OCI-LY1 (cell line): ENCODE data around the gene COL26A1.

ENCODE experiments used
- EZH2 ChIP-seq: fragments of 200-600 bp; sonication (generic), shearing (Covaris generic); IDR thresholded peaks from 2 replicates; pipeline ENCODE4 v1.8.0; 2017; ENCODE audit warnings: borderline replicate concordance, mixed run types, mild to moderate bottlenecking, antibody characterized with exemption, low read length, moderate library complexity, mixed read lengths
- TF ChIP-seq, protein P1 (sequence below): fragments of 200-600 bp; sonication (generic), shearing (Covaris generic); IDR thresholded peaks from 2 replicates; pipeline ENCODE4 v1.5.1; 2017; ENCODE audit warnings: mild to moderate bottlenecking, antibody characterized with exemption, low read length, moderate library complexity, mixed read lengths

DNA sequence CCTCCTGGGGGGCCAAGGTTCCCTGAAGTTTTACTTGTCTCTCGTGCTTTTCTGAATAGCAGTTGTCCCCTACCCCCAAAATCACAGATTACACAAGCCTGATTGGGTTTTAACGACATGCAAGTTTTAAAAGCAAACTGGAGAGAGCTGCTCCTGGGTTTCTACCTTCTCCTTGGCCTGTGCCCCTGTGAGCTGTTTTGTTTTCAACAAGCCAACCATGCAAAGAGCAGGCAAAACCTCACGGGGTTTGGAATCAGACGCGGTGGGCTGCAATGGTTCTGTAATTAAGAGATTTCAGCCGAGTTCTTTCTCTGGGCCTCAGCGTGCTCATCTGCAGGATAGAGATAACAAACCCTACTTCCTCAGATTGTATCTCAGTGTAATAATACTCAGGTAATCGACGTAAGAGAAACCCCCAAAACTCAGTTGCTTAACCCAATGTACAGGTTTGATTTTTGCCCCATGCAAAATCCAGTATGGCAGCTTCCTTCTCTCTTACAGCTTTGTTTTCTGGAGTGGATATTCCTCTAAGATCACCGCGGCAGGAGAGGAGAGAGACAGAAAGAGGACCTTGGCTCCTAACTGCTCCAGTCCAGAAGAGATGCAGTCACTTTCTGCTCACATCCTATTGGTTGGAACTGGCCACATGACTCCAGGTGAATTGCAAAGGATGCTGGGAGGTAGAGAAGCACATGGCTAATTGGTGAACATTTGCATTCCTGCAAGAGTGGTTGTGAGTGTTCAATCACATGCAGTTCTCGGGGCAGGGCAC lies 224.4 kb downstream of the COL26A1 start:
- TF ChIP-seq, protein P1, sequence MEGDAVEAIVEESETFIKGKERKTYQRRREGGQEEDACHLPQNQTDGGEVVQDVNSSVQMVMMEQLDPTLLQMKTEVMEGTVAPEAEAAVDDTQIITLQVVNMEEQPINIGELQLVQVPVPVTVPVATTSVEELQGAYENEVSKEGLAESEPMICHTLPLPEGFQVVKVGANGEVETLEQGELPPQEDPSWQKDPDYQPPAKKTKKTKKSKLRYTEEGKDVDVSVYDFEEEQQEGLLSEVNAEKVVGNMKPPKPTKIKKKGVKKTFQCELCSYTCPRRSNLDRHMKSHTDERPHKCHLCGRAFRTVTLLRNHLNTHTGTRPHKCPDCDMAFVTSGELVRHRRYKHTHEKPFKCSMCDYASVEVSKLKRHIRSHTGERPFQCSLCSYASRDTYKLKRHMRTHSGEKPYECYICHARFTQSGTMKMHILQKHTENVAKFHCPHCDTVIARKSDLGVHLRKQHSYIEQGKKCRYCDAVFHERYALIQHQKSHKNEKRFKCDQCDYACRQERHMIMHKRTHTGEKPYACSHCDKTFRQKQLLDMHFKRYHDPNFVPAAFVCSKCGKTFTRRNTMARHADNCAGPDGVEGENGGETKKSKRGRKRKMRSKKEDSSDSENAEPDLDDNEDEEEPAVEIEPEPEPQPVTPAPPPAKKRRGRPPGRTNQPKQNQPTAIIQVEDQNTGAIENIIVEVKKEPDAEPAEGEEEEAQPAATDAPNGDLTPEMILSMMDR, result no peak
- no peak for TF ChIP-seq EZH2
